Activated T-cell treated with anti-CD3 and anti-CD28 coated beads, Interleukin-2, amount 50 U/mL, for 72 hours (primary cell): ENCODE measurements around the gene CDSN. TPM values are rescaled to one million over a fixed set of nuclear protein-coding genes. Genes with fewer than 3 reads are reported as not detected.
A peak's percentile ranks its signal among the peaks of the same experiment; 100 is the strongest.
"Not testable (repeated sequence)": the region's sequence is repeated elsewhere in the genome, so short reads cannot be mapped to it uniquely, and the experiment has no call there.

Experiments
- ATAC-seq, 2 donors: fragments of 150-1000 bp; cut with Tn5 transposase; replicated peaks in 1 of 2; 2 replicates each; pipeline ENCODE4 v1.10.0; 2021; ENCODE audit warnings: moderate library complexity in 2 of 2, mild to moderate bottlenecking in 1 of 2
- DNase-seq, 2 donors: peaks; one replicate each; pipeline ENCODE4 v3.0.0; 2021 to 2022; ENCODE audit warnings: mixed read lengths in 1 of 2
- H3K27ac Mint-ChIP-seq: one replicate; pipeline ENCODE4 v1.8.0; 2022; ENCODE audit warnings: mild to moderate bottlenecking, moderate library complexity, mixed read lengths
- H3K27me3 Mint-ChIP-seq: one replicate; pipeline ENCODE4 v1.8.0; 2022; ENCODE audit warnings: low read depth, mixed read lengths
- H3K36me3 Mint-ChIP-seq, 2 donors: one replicate each; pipeline ENCODE4 v1.8.0; 2022; ENCODE audit warnings: mixed read lengths in 2 of 2, mild to moderate bottlenecking in 1 of 2; ENCODE audit not compliant: insufficient read depth in 2 of 2
- H3K4me1 Mint-ChIP-seq: one replicate; pipeline ENCODE4 v1.8.0; 2022; ENCODE audit warnings: low read depth, mixed read lengths
- H3K4me3 Mint-ChIP-seq, 2 donors: one replicate each; pipeline ENCODE4 v1.8.0; 2022; ENCODE audit warnings: mild to moderate bottlenecking in 2 of 2, mixed read lengths in 2 of 2, moderate library complexity in 2 of 2
- H3K9me3 Mint-ChIP-seq, 2 donors: one replicate each; pipeline ENCODE4 v1.8.0; 2022; ENCODE audit warnings: mixed read lengths in 2 of 2
- total RNA-seq, 2 donors: library from RNA; stranded (reverse); gene quantifications; one replicate each; pipeline ENCODE4 v1.2.3, GENCODE V29; 2022

The CDSN gene
- total RNA-seq, 2 donors from 2014 or later = not detected

DNA sequence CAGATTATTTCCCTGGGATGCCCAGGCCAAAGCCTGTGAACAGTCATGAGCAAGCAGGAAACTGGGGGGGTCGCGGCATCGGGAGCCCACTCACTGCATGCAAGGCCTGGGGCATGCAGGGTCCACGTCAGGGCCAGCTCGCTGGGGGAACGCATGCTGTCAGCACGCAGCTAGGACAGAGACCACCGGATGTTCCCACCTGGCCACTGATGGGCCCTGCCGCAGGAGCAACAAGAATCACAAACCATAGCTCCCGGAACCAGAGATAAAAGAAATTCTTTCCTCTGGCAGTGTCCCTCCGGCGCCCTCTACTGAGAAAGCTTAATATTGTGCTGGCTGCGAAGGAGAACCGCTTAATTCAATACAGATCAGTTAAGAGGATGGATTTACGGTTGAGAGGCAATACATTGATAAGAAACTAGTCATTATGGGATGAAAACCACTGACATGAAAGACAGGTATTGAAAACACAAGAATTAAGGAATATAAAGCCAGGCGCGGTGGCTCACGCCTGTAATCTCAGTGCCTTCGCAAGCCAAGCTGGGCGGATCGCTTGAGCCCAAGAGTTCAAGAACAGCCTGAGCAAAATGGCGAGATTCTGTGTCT, 40.5 kb downstream of the CDSN start:
- H3K36me3 Mint-ChIP-seq = no peaks in the 10 kb centered on the region
- H3K27me3 Mint-ChIP-seq = peaks cover 5% of the 10 kb centered on the region
- H3K4me3 Mint-ChIP-seq = peak overlapping the region; percentile 59 to 61
- peaks cover 10% of the 10 kb centered on the region for H3K4me1 Mint-ChIP-seq
- peak; percentile 76 for ATAC-seq
- peak; percentile 72 to 74 for DNase-seq
- no peaks in the 10 kb centered on the region for H3K9me3 Mint-ChIP-seq
- no peak overlapping the region for H3K27ac Mint-ChIP-seq

DNA sequence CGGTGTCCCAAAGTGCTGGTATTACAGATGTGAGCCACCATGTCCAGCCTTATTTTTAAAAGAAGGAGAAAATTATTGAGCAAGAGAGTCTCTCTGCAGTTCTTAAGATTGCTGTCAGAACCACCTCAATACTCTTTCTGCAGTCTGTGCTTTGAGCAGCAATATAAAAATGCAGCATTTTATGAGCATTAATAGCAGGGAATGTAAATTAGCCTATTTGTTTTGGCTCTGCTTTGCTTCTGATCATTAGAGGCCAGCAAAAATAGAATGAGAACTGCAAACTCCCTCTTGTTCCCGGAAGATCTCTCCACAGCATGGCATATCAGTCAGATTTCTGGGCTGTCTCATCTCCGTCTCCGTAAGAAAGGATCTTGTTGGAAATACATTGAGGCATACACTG, 43.6 kb downstream of the CDSN start:
- peaks cover 5% of the 10 kb centered on the region for H3K27me3 Mint-ChIP-seq
- peaks cover 10% of the 10 kb centered on the region for H3K4me1 Mint-ChIP-seq
- ATAC-seq (no peak), DNase-seq (no peak)
- H3K36me3 Mint-ChIP-seq = no peaks in the 10 kb centered on the region
- H3K4me3 Mint-ChIP-seq = no peak overlapping the region
- H3K9me3 Mint-ChIP-seq = no peaks in the 10 kb centered on the region
- H3K27ac Mint-ChIP-seq = no peak overlapping the region

DNA sequence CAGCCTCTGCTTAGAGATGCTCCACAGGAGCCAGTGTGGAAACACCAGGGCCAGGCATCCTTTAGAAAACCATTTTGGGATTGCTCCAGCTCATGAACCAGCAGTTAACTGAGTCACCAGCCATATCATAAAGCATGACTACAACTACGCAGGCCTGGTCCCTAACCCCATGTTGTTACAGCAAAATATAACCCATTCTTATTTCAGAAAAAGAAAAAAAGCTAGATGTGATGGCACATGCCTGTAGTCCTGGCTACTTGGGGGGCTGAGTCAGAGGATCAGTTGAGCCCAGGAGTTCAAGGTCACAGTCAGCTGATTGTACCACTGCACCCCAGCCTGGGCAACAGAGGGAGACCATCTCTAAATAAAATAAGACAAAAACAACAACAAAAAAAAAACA, 44.7 kb downstream of the CDSN start:
- no peaks in the 10 kb centered on the region for H3K9me3 Mint-ChIP-seq
- peaks cover 5% of the 10 kb centered on the region for H3K27me3 Mint-ChIP-seq
- no peaks in the 10 kb centered on the region for H3K36me3 Mint-ChIP-seq
- no peak overlapping the region for H3K27ac Mint-ChIP-seq
- no peak for DNase-seq
- ATAC-seq = no peak
- no peak overlapping the region for H3K4me3 Mint-ChIP-seq
- peaks cover 10% of the 10 kb centered on the region for H3K4me1 Mint-ChIP-seq

DNA sequence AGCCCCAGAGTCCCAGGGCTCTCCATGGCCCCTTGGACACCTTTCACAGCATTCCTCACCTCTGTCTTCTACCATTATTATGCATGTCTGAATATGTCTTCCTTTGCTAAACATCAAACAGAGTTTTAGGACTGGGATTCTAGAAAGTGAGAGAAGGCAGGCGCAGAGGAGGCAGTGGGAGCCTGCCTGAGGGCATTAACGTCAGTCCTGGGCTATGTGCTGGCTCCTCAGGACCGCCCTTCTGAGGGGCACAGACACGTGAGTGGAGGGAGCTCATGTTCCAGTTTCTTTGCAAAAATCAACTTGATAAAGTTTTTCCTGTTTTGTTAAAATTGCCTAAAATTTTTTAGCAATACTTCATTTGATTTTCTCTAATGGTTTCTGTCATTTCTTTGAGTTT, 45.8 kb downstream of the CDSN start:
- Mint-ChIP-seq H3K27me3 (no peaks in the 10 kb centered on the region), H3K36me3 (no peaks in the 10 kb centered on the region), H3K9me3 (no peaks in the 10 kb centered on the region), H3K4me3 (no peak overlapping the region), H3K27ac (no peak overlapping the region), H3K4me1 (peaks cover 3% of the 10 kb centered on the region)
- no peak for ATAC-seq
- DNase-seq = no peak

DNA sequence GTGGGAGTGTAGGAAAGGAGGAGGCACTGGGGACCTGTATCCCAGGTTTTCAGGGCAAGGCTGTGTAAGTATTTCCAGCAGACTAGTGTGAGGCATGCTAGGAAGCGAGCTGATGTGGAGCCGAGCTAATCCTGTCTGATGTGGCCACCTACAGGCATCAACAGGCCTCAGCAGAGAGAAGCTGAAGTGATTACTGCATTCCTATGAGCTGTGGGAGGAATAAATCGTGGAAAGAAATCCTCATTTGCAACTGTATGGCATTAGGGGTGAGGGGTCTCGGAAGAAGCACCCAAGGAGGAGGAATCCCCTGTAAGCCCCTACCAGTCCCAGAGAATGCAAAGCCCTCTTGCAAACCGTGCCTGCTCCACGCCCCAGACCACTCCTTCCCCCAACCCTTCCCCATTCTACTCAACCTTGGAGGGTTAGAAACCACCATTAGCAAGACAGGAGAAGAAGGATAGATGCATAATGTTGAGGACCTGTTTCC, 49.5 kb downstream of the CDSN start:
- ATAC-seq = no peak
- no peaks in the 10 kb centered on the region for H3K36me3 Mint-ChIP-seq
- H3K4me3 Mint-ChIP-seq = no peak overlapping the region
- no peaks in the 10 kb centered on the region for H3K9me3 Mint-ChIP-seq
- no peaks in the 10 kb centered on the region for H3K27me3 Mint-ChIP-seq
- no peak overlapping the region for H3K27ac Mint-ChIP-seq
- H3K4me1 Mint-ChIP-seq = no peaks in the 10 kb centered on the region
- DNase-seq = no peak

DNA sequence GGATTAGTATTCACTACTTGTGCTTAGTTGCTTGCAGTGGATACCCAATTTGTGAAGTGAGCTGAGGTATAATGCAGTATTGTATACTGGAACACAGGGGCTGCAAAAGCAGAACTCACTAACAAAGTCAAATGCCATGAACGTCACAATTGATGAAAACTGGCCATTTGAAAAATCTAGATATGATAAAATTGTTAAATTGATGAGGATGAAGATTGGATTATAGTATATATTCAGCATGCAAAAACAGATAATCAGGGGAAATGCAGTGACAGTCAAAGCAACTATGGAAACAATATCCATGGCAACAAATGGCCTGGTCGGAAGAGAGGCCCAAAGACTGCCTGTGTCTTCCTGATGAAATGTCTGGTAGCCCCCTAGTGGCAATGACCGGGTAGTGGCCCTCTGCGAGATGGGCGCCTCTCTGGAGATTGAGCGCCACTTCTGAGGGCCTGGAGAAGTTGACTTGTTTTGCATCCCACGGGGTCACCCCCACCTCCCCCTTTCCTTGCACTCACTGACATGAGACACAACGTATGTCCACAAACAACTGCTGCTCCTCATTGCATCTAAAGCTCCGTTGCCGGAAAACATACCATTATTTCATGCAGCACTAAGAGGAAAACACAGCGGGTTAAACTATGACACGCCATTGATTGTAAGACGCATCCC, 51.4 kb downstream of the CDSN start:
- no peaks in the 10 kb centered on the region for H3K9me3 Mint-ChIP-seq
- H3K4me3 Mint-ChIP-seq = no peak overlapping the region
- H3K36me3 Mint-ChIP-seq = no peaks in the 10 kb centered on the region
- H3K27ac Mint-ChIP-seq = no peak overlapping the region
- DNase-seq (peak; percentile 71 to 75), ATAC-seq (peak; percentile 86 to 90)
- H3K4me1 Mint-ChIP-seq = no peaks in the 10 kb centered on the region
- no peaks in the 10 kb centered on the region for H3K27me3 Mint-ChIP-seq

DNA sequence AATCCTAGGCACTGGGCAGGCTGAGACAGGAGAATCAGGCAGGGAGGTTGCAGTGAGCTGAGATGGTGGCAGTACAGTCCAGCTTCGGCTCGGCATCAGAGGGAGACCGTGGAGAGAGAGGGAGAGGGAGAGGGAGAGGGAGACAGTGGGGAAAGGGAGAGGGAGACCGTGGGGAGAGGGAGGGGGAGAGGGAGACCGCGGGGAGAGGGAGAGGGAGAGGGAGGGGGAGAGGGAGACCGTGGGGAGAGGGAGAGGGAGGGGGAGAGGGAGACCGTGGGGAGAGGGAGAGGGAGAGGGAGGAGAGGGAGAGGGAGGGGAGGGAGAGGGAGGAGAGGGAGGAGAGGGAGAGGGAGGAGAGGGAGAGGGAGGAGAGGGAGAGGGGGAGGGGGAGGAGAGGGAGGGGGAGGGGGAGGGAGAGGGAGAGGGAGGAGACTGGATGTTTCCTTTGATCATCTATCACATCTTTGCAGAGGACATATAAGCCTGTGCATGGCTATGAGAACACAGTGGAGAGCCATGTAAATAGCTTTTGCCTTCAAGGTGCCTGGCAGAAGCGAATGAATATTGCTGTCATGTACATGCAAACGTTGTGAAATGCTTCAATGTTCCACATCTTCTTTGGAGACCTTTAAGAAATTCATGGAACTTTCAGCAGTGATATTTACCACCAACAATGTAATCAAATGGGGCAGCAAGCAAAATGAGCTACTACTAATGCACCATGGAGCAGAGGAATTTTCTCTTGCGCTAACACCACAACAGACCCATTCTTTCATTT, 52.2 kb downstream of the CDSN start:
- not testable (repeated sequence) for H3K4me1 Mint-ChIP-seq, H3K27ac Mint-ChIP-seq, H3K9me3 Mint-ChIP-seq, H3K4me3 Mint-ChIP-seq, H3K27me3 Mint-ChIP-seq, ATAC-seq, DNase-seq, H3K36me3 Mint-ChIP-seq

DNA sequence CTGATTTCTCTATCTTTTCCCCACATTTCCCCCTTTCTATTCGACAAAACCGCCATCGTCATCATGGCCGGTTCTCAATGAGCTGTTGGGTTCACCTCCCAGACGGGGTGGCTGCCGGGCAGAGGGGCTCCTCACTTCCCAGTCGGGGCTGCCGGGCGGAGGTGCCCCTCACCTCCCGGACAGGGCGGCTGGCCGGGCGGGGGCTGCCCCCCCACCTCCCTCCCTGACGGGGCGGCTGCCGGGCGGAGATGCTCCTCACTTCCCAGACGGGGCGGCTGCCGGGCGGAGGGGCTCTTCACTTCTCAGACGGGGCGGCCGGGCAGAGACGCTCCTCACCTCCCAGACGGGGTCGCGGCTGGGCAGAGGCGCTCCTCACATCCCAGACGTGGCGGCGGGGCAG, 53.2 kb downstream of the CDSN start:
- not testable (repeated sequence) for H3K4me3 Mint-ChIP-seq, H3K27ac Mint-ChIP-seq, DNase-seq, H3K4me1 Mint-ChIP-seq, H3K36me3 Mint-ChIP-seq, H3K9me3 Mint-ChIP-seq, ATAC-seq, H3K27me3 Mint-ChIP-seq

DNA sequence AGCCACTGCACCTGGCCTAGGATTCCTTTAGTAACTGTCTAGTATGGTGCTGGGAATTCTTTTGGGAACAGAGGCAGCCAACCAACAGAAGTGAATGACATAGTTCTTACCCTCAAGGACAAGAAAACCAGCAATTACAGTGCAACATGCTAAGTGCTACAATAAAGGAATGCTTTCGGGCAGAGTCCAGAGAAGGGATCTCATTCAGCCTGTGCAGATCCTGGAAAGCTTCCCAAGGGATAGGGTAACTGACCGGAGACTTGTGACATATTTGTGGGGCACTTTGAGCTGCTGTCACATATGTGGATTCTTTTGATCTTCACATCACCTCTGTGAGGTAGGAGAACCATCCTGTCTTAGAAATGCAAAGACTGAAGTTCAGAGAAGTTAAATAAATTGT, 54.7 kb downstream of the CDSN start:
- no peak overlapping the region for H3K27ac Mint-ChIP-seq
- H3K36me3 Mint-ChIP-seq = no peaks in the 10 kb centered on the region
- DNase-seq (no peak), ATAC-seq (no peak)
- H3K4me3 Mint-ChIP-seq = no peak overlapping the region
- no peaks in the 10 kb centered on the region for H3K9me3 Mint-ChIP-seq
- no peaks in the 10 kb centered on the region for H3K4me1 Mint-ChIP-seq
- H3K27me3 Mint-ChIP-seq = no peaks in the 10 kb centered on the region

Other genes with a start within 250 kb of the CDSN start
- 10 to 100 TPM in 1 of 2 donors, 1 to 10 TPM in 1; 9.4 to 11.6 TPM for gene DDR1, start 235.9 kb downstream of the CDSN start, total RNA-seq
- 10 to 100 TPM; 43.5 to 46.9 TPM for gene GTF2H4, start 212.2 kb downstream of the CDSN start, total RNA-seq
- 10 to 100 TPM; 47.3 to 54.9 TPM for gene VARS2, start 206.2 kb downstream of the CDSN start, total RNA-seq
- gene SFTA2, start 188.3 kb downstream of the CDSN start, total RNA-seq = under 1 TPM in 1 of 2 donors, not detected in 1; 0.31 TPM
- under 1 TPM in 1 of 2 donors, not detected in 1; 0.09 TPM for gene MUCL3, start 179.5 kb downstream of the CDSN start, total RNA-seq
- gene MUC21, start 136.7 kb downstream of the CDSN start, total RNA-seq = not detected
- not detected for gene MUC22, start 110.0 kb downstream of the CDSN start, total RNA-seq
- not detected for gene C6orf15, start 7.9 kb downstream of the CDSN start, total RNA-seq
- under 1 TPM in 1 of 2 donors, not detected in 1; 0.67 TPM for gene PSORS1C1, start 5.6 kb downstream of the CDSN start, total RNA-seq
- gene PSORS1C2, start 18.6 kb upstream of the CDSN start, total RNA-seq = not detected
- 10 to 100 TPM; 47.5 to 64.2 TPM for gene CCHCR1, start 37.4 kb upstream of the CDSN start, total RNA-seq
- 10 to 100 TPM; 63.8 to 82.7 TPM for gene TCF19, start 38.1 kb upstream of the CDSN start, total RNA-seq
- gene POU5F1, start 50.2 kb upstream of the CDSN start, total RNA-seq = under 1 TPM in 1 of 2 donors, not detected in 1; 0.09 TPM
- gene HLA-C, start 151.6 kb upstream of the CDSN start, total RNA-seq = 100 to 1,000 TPM; 781 to 974 TPM
- 1,000 to 10,000 TPM; 3,527 to 3,556 TPM for gene HLA-B, start 236.7 kb upstream of the CDSN start, total RNA-seq